HepG2 (cell line): ENCODE measurements around the gene PPFIA2. TPM values are rescaled to one million over a fixed set of nuclear protein-coding genes. Genes with fewer than 3 reads are reported as not detected.
A peak's percentile ranks its signal among the peaks of the same experiment; 100 is the strongest.

ENCODE experiments used
- ATAC-seq: fragments of 200-7000 bp; cut with Tn5 transposase; 3 replicates; pipeline ENCODE4 v1.9.1; 2020; ENCODE audit warnings: mild to moderate bottlenecking, moderate library complexity
- Bru-seq: library from RNA; stranded (reverse); fragments of 400-500 nt; gene quantifications from one replicate; lab custom pipeline; 2021; lab: Mats Ljungman, UMichigan
- BruChase-seq, 2 experiments: library from RNA; stranded (reverse); fragments of 400-500 nt; gene quantifications; one replicate each; lab custom pipeline; 2021; lab: Mats Ljungman, UMichigan
- BruUV-seq: library from RNA; stranded (reverse); fragments of 400-500 nt; replicated peaks from 2 replicates; lab custom pipeline; 2021; lab: Mats Ljungman, UMichigan
- CTCF ChIA-PET: fragments of 300-600 bp; formaldehyde crosslinking; extraction: SDS; loops from one replicate; lab custom pipeline; 2021; ENCODE audit warnings: low total read pairs, inconsistent platforms, low intra/inter-chr PET ratio; lab: Yijun Ruan, JAX
- POLR2A ChIA-PET: fragments of 350-600 bp; sonication (Branson Sonifier 250); formaldehyde crosslinking; loops from one replicate; lab custom pipeline; 2020; ENCODE audit warnings: antibody characterized with exemption, inconsistent platforms; lab: Yijun Ruan, JAX
- DNase-seq: peaks from one replicate; pipeline ENCODE4 v3.0.0-alpha.2; 2015; ENCODE audit warnings: low spot score
- FAIRE-seq: peaks from 3 replicates; lab custom pipeline; 2011; peaks lifted over from hg19 to GRCh38; lab: Jason Lieb, UNC
- H2AFZ ChIP-seq: one replicate; pipeline ENCODE4 v1.6.1; 2011; ENCODE audit warnings: low read length, inconsistent platforms
- H3K27ac ChIP-seq: fragments of 300-600 bp; 3 replicates; pipeline ENCODE4 v1.8.0; 2011; ENCODE audit warnings: mixed run types, mild to moderate bottlenecking, mixed read lengths, low read length, inconsistent platforms; ENCODE audit not compliant: insufficient read depth; ENCODE audit errors: extremely low read length
- H3K27me3 ChIP-seq, 2 experiments: fragments of 200-600 bp in 1 of 2; 2 replicates in 1 of 2; 3 replicates in 1 of 2; pipeline versions ENCODE4 v1.6.0 to v1.8.0; 2011; ENCODE audit warnings: low read length in 2 of 2, mild to moderate bottlenecking in 2 of 2, moderate library complexity in 2 of 2, inconsistent platforms in 1 of 2; ENCODE audit not compliant: insufficient read depth in 2 of 2, control insufficient read depth in 1 of 2
- H3K36me3 ChIP-seq, 2 experiments: fragments of 200-600 bp in 1 of 2; replicated peaks in 1 of 2; 2 replicates in 1 of 2; 3 replicates in 1 of 2; pipeline versions ENCODE4 v1.5.1 to v1.8.0; 2011; ENCODE audit warnings: low read length in 2 of 2, inconsistent platforms in 1 of 2; ENCODE audit not compliant: insufficient read depth in 2 of 2, control insufficient read depth in 1 of 2
- H3K4me1 ChIP-seq: 2 replicates; pipeline ENCODE4 v1.5.1; 2012; ENCODE audit warnings: low read length, inconsistent platforms; ENCODE audit not compliant: insufficient read depth
- H3K4me2 ChIP-seq: 2 replicates; pipeline ENCODE4 v1.6.0; 2011; ENCODE audit warnings: low read depth, low read length, inconsistent platforms
- H3K4me3 ChIP-seq, 3 experiments: fragments of 200-600 bp in 1 of 3; sonication (generic), shearing (Covaris generic) in 1 of 3; replicated peaks in 1 of 3; 2 replicates each; pipeline ENCODE4 v1.5.1; 2011 to 2016; ENCODE audit warnings: low read length in 3 of 3, inconsistent platforms in 2 of 3, low read depth in 2 of 3, mild to moderate bottlenecking in 2 of 3, control low read depth in 1 of 3, mixed read lengths in 1 of 3; ENCODE audit not compliant: insufficient read depth in 1 of 3
- H3K79me2 ChIP-seq: one replicate; pipeline ENCODE4 v1.6.1; 2011; ENCODE audit warnings: low read length, inconsistent platforms; ENCODE audit not compliant: insufficient read depth
- H3K9ac ChIP-seq: 2 replicates; pipeline ENCODE4 v1.6.0; 2011; ENCODE audit warnings: mild to moderate bottlenecking, low read depth, low read length, inconsistent platforms; ENCODE audit not compliant: insufficient read depth
- H3K9me3 ChIP-seq: 2 replicates; pipeline ENCODE4 v1.5.1; 2012; ENCODE audit warnings: mild to moderate bottlenecking, low read length
- H4K20me1 ChIP-seq: 2 replicates; pipeline ENCODE4 v1.6.0; 2011; ENCODE audit warnings: inconsistent platforms, mild to moderate bottlenecking, low read length, moderate library complexity; ENCODE audit not compliant: insufficient read depth
- DDIT3 ChIP-seq: sonication (generic); formaldehyde crosslinking; IDR thresholded peaks from 2 replicates; pipeline ENCODE4 v1.4.0; 2020; ENCODE audit warnings: mild to moderate bottlenecking, missing genetic modification reagents
- KMT2A ChIP-seq: sonication (generic); formaldehyde crosslinking; IDR thresholded peaks from 2 replicates; pipeline ENCODE4 v1.4.0; 2020; ENCODE audit warnings: missing genetic modification reagents
- NFKBIZ ChIP-seq: IDR thresholded peaks from 2 replicates; pipeline ENCODE4 v1.6.1; 2018; ENCODE audit warnings: missing genetic modification reagents, missing compliant biosample characterization
- NONO ChIP-seq, 2 experiments: fragments of 450-650 bp in 1 of 2; sonication (generic) in 1 of 2; formaldehyde crosslinking in 1 of 2; IDR thresholded peaks in 1 of 2; conservative IDR thresholded peaks in 1 of 2; 2 replicates each; pipeline versions ENCODE4 v1.6.1 to v1.8.0; 2017 to 2022; ENCODE audit warnings: mild to moderate bottlenecking in 1 of 2, missing genetic modification reagents in 1 of 2, moderate library complexity in 1 of 2
- PLRG1 ChIP-seq: fragments of 450-650 bp; conservative IDR thresholded peaks from 2 replicates; pipeline ENCODE4 v1.6.1; 2016
- RNF219 ChIP-seq: sonication (generic); formaldehyde crosslinking; IDR thresholded peaks from 2 replicates; pipeline ENCODE4 v1.5.0; 2020; ENCODE audit warnings: mild to moderate bottlenecking, missing genetic modification reagents
- SALL1 ChIP-seq: sonication (generic); formaldehyde crosslinking; IDR thresholded peaks from 2 replicates; pipeline ENCODE4 v1.8.0; 2022; ENCODE audit warnings: mild to moderate bottlenecking, missing genetic modification reagents
- ZGPAT ChIP-seq: IDR thresholded peaks from 2 replicates; pipeline ENCODE4 v1.6.1; 2016; ENCODE audit warnings: mild to moderate bottlenecking
- ZNF234 ChIP-seq: sonication (generic); formaldehyde crosslinking; conservative IDR thresholded peaks from 2 replicates; pipeline ENCODE4 v1.5.1; 2020; ENCODE audit warnings: mild to moderate bottlenecking, missing genetic modification reagents
- ZNF235 ChIP-seq: sonication (generic); formaldehyde crosslinking; IDR thresholded peaks from 2 replicates; pipeline ENCODE4 v1.8.1; 2023; ENCODE audit warnings: mild to moderate bottlenecking, missing genetic modification reagents, borderline replicate concordance
- ZNF589 ChIP-seq: sonication (generic); formaldehyde crosslinking; conservative IDR thresholded peaks from 2 replicates; pipeline ENCODE4 v1.8.0; 2022; ENCODE audit warnings: mild to moderate bottlenecking, moderate library complexity, missing genetic modification reagents
- WGBS: methylation state at CpG from one replicate; pipeline ENCODE4 v1.1.6; 2017; ENCODE audit warnings: low lambda C conversion rate; 5-methylcytosine and 5-hydroxymethylcytosine counted together
- in situ Hi-C: cut with HindIII; loops from 2 replicates; pipeline ENCODE4 v1.10.0; 2017; ENCODE audit warnings: low pct_unique_long_range_greater_than_20kb; ENCODE audit not compliant: extremely low pct_ligation_motif_present
- intact Hi-C: fragments of 100-400 bp; cut with micrococcal nuclease; formaldehyde crosslinking; loops from one replicate; pipeline ENCODE4 v1.10.0; 2022; ENCODE audit not compliant: unreplicated experiment
- long read RNA-seq, 2 experiments: library from RNA in 1 of 2; library from polyadenylated mRNA in 1 of 2; stranded (forward) in 1 of 2; unstranded in 1 of 2; transcript quantifications; one replicate each; pipeline ENCODE4 v2.0.0, GENCODE V29; 2019 to 2022
- polyA minus RNA-seq, 3 experiments: library from RNA; depleted of rRNA, polyadenylated mRNA; stranded (reverse); fragments of >200 nt; gene quantifications; 2 replicates each; pipeline ENCODE4 v1.2.3, GENCODE V29; 2011; ENCODE audit warnings: low replicate concordance in 1 of 3
- polyA plus RNA-seq, 8 experiments: library from polyadenylated mRNA; depleted of rRNA in 3 of 8; stranded (reverse) in 7 of 8; unstranded in 1 of 8; fragments of >200 nt; fragmentation: Illumina TruSeq in 4 of 8; extraction: Trizol in 4 of 8; gene quantifications; 2 replicates each; pipeline versions ENCODE4 v1.2.1 to v1.2.3, GENCODE V29; 2011 to 2016; ENCODE audit warnings: low read depth in 4 of 8, missing spikeins in 1 of 8, mixed read lengths in 1 of 8; ENCODE audit not compliant: insufficient read depth in 1 of 8
- total RNA-seq, 5 experiments: library from RNA; depleted of rRNA; stranded (reverse); fragments of >200 nt; fragmentation: Illumina TruSeq; extraction: Trizol; gene quantifications; 2 replicates each; pipeline ENCODE4 v1.2.3, GENCODE V29; 2016; ENCODE audit warnings: low read depth in 1 of 5

Gene PPFIA2
- not detected in 2 replicates for total RNA-seq (2016; rRNA removed; fragmentation: Illumina TruSeq; extraction: Trizol)
- total RNA-seq (2016; cell fraction: cytosol; rRNA removed; fragmentation: Illumina TruSeq; extraction: Trizol; ENCODE audit: low read depth): not detected in 2 replicates
- total RNA-seq (2016; cell fraction: insoluble cytoplasmic fraction; rRNA removed; fragmentation: Illumina TruSeq; extraction: Trizol): not detected in 2 replicates
- not detected in 2 replicates for total RNA-seq (2016; cell fraction: membrane; rRNA removed; fragmentation: Illumina TruSeq; extraction: Trizol)
- total RNA-seq (2016; cell fraction: nucleus; rRNA removed; fragmentation: Illumina TruSeq; extraction: Trizol): not detected in 2 replicates
- polyA plus RNA-seq (2011; rRNA removed): 0.05 TPM in 1 of 2 replicates, not detected in the other
- polyA plus RNA-seq (2011; cell fraction: cytosol; rRNA removed): not detected in 2 replicates
- not detected in 2 replicates for polyA plus RNA-seq (2011; cell fraction: nucleus; rRNA removed)
- polyA plus RNA-seq (2012): 0.17 TPM in 1 of 2 replicates, not detected in the other
- polyA plus RNA-seq (2016; cell fraction: cytosol; fragmentation: Illumina TruSeq; extraction: Trizol; ENCODE audit: low read depth): not detected in 2 replicates
- not detected in 2 replicates for polyA plus RNA-seq (2016; cell fraction: insoluble cytoplasmic fraction; fragmentation: Illumina TruSeq; extraction: Trizol; ENCODE audit: low read depth)
- not detected in 2 replicates for polyA plus RNA-seq (2016; cell fraction: membrane; fragmentation: Illumina TruSeq; extraction: Trizol; ENCODE audit: low read depth)
- polyA plus RNA-seq (2016; cell fraction: nucleus; fragmentation: Illumina TruSeq; extraction: Trizol; ENCODE audit: insufficient read depth, low read depth): not detected in 2 replicates
- not detected in 2 replicates for polyA minus RNA-seq (2011; rRNA and poly(A)+ RNA removed; ENCODE audit: low replicate concordance)
- not detected in 2 replicates for polyA minus RNA-seq (2011; cell fraction: cytosol; rRNA and poly(A)+ RNA removed)
- polyA minus RNA-seq (2011; cell fraction: nucleus; rRNA and poly(A)+ RNA removed): 0.12 and 0.13 TPM in 2 replicates
- percentile 1 among the genes with signal in this experiment for Bru-seq, nascent RNA
- percentile 0 among the genes with signal in this experiment for BruChase-seq, experiment 1, labeled RNA remaining after a 6-hour chase
- percentile 0 among the genes with signal in this experiment for BruChase-seq, experiment 2, labeled RNA remaining after a 2-hour chase
- long read RNA-seq, experiment 1: 0 reads
- long read RNA-seq, experiment 2: 0 reads

- H3K9ac ChIP-seq: no peak within 1 kb of the TSS
- 23% methylated on average over 28 of the region's 34 CpGs for WGBS
- intact Hi-C loops: no loop called here
- H3K36me3 ChIP-seq: no peaks in the 10 kb centered on the region
- H2AFZ ChIP-seq: no peak within 1 kb of the TSS
- BruUV-seq: no TSS peak
- no peak within 1 kb of the TSS for H3K4me3 ChIP-seq
- ATAC-seq (peak; percentile 29; the same call in 2 of the 3 replicates), DNase-seq (no peak), FAIRE-seq (no peak)
- no peaks in the 10 kb centered on the region for H3K9me3 ChIP-seq
- H3K4me2 ChIP-seq: peak within 1 kb of the TSS; percentile 3; the same call in 1 of the 2 replicates
- in situ Hi-C loops: no loop called here
- no peaks in the 10 kb centered on the region for H4K20me1 ChIP-seq
- no peak within 1 kb of the TSS for H3K27ac ChIP-seq
- ChIA-PET POLR2A (no interaction called here), CTCF (no interaction called here)
- no peaks in the 10 kb centered on the region for H3K4me1 ChIP-seq
- TF ChIP-seq SALL1: no peak
- TF ChIP-seq ZNF234: no peak
- TF ChIP-seq KMT2A (CRISPR knock-in tag): no peak
- no peak for TF ChIP-seq ZNF589 (CRISPR knock-in tag)
- TF ChIP-seq ZNF235 (CRISPR knock-in tag): no peak
- no peak for TF ChIP-seq RNF219 (CRISPR knock-in tag)
- no peak for TF ChIP-seq DDIT3 (CRISPR knock-in tag)
- no peak for TF ChIP-seq NFKBIZ (CRISPR knock-in tag)
- no peak for TF ChIP-seq ZGPAT
- no peak for TF ChIP-seq PLRG1
- no peak for TF ChIP-seq NONO (IDR thresholded peaks at IDR 0.05)
- TF ChIP-seq NONO (CRISPR knock-in tag; conservative IDR thresholded peaks at IDR 0.05): no peak
- H3K79me2 ChIP-seq: no peaks in the 10 kb centered on the region
- H3K27me3 ChIP-seq: peaks cover 0 to 20% of the 10 kb centered on the region in 2 experiments; a peak in 2 of 5 replicates
Measured at GRCh38 chr12:81759190-81760051, at the start of gene PPFIA2. Gene PPFIA2 (minus strand): TSS chr12:81759350.
